ENCODE data around the gene EBI3.
"Not testable (repeated sequence)": the region's sequence is repeated elsewhere in the genome, so short reads cannot be mapped to it uniquely, and the experiment has no call there.

Gene EBI3

GRCh38 chr19:4234142-4234861 is 5.0 kb downstream of the EBI3 start:
- DNase-seq (ENCODE audit: low spot score) = no peak

GRCh38 chr19:4234862-4235201 is 5.5 kb downstream of the EBI3 start:
- FAIRE-seq = no peak

More at GRCh38 chr19:4234142-4234861, 5.0 kb downstream of the EBI3 start:
- FAIRE-seq = no peak

GRCh38 chr19:4237510-4237909 is 8.2 kb downstream of the EBI3 start:
- DNase-seq (ENCODE audit: low spot score); FAIRE-seq: not testable (repeated sequence)

More at GRCh38 chr19:4234862-4235201, 5.5 kb downstream of the EBI3 start:
- no peak for DNase-seq (ENCODE audit: low spot score)

GRCh38 chr19:4238831-4239230 is 9.5 kb downstream of the EBI3 start:
- no peak for FAIRE-seq
- no peak for DNase-seq (ENCODE audit: low spot score)

- FAIRE-seq (no peak), DNase-seq (ENCODE audit: low spot score) (no peak)
Observed at GRCh38 chr19:4241824-4242430, 12.6 kb downstream of the EBI3 start.

DNA sequence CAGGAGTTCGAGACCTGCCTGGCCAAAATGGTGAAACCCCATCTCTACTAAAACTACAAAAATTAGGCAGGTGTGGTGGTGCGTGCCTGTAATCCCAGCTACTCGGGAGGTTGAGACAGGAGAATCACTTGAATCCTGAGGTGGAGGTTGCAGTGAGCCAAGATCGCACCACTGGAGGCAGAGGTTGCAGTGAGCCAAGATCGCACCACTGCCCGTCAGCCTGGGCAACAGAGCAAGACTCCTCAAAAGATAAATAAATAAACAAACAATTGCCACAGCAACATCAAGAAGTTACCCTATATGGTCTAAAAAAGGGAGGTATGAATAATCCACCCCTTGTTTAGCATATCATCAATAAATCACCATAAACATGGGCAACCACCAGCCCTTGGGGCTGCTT is 16.6 kb downstream of the EBI3 start:
- not testable (repeated sequence) for FAIRE-seq; DNase-seq (ENCODE audit: low spot score)

GRCh38 chr19:4246767-4247593 is 17.7 kb downstream of the EBI3 start, which contains the start of gene YJU2:
TSS of gene YJU2 (plus strand) at chr19:4247080. CDS start at chr19:4247147, 67 bp downstream.
- DNase-seq (ENCODE audit: low spot score) (peak; percentile 97), FAIRE-seq (no peak)

GRCh38 chr19:4256563-4256962 is 27.2 kb downstream of the EBI3 start:
- DNase-seq (ENCODE audit: low spot score) = no peak
- no peak for FAIRE-seq

- DNase-seq (ENCODE audit: low spot score) (no peak), FAIRE-seq (no peak)
Observed at GRCh38 chr19:4257025-4257424, 27.7 kb downstream of the EBI3 start.

DNA sequence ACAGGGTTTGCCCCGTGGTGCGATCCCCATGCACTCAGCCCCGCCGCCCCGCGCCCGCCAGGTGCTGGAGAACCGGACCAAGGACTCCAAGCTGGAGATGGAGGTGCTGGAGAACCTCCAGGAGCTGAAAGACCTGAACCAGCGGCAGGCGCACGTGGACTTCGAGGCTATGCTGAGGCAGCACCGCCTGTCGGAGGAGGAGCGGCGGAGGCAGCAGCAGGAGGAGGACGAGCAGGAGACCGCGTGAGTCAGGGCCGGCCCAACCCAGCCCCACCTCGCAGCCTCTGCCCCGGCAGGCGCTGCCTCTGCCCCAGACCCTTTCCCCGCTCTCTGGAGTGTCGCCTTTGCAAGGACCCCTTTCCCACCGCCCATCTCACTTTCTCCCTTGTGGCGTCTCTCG is 28.9 kb downstream of the EBI3 start:
- FAIRE-seq (no peak), DNase-seq (ENCODE audit: low spot score) (no peak)

- FAIRE-seq (no peak), DNase-seq (ENCODE audit: low spot score) (no peak)
Observed at GRCh38 chr19:4260613-4261191, 31.4 kb downstream of the EBI3 start.

GRCh38 chr19:4264812-4265211 is 35.5 kb downstream of the EBI3 start:
- DNase-seq (ENCODE audit: low spot score) (no peak), FAIRE-seq (no peak)

DNA sequence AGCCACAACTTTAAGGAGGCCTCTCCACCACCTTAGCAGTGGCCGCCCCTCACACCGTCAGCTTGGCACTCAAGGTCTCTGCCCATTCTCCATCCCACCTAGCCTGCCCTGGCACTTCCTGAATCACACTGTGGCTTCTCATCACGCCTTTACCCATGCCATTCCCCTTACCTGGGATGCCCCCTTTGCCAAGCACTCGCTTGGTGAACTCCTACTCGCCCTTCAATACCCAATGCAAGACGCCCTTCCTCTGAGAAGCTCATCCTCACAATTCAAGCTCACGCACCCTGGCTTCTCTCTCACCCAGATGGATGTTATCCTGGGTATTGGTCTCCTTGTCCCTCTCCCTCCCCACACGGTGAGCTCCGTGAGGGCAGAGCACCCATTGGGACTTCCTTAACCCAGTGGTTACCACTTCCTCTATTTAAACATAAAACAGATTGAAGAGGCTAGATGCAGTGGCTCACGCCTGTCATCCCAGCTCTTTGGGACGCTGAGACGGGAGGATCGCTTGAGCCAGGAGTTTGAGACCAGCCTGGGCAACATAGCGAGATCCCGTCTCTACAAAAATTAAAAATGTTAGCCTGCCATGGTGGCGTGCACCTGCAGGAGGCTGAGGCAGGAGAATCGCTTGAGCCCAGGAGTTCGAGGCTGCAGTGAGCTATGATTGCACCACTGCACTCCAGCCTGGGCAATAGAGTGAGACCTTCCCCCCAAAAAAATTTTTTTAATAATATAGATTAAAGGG is 37.1 kb downstream of the EBI3 start:
- FAIRE-seq = no peak
- no peak for DNase-seq (ENCODE audit: low spot score)

GRCh38 chr19:4267101-4267900 is 38.0 kb downstream of the EBI3 start:
- peak; percentile 49 for DNase-seq (ENCODE audit: low spot score)
- FAIRE-seq = no peak

DNA sequence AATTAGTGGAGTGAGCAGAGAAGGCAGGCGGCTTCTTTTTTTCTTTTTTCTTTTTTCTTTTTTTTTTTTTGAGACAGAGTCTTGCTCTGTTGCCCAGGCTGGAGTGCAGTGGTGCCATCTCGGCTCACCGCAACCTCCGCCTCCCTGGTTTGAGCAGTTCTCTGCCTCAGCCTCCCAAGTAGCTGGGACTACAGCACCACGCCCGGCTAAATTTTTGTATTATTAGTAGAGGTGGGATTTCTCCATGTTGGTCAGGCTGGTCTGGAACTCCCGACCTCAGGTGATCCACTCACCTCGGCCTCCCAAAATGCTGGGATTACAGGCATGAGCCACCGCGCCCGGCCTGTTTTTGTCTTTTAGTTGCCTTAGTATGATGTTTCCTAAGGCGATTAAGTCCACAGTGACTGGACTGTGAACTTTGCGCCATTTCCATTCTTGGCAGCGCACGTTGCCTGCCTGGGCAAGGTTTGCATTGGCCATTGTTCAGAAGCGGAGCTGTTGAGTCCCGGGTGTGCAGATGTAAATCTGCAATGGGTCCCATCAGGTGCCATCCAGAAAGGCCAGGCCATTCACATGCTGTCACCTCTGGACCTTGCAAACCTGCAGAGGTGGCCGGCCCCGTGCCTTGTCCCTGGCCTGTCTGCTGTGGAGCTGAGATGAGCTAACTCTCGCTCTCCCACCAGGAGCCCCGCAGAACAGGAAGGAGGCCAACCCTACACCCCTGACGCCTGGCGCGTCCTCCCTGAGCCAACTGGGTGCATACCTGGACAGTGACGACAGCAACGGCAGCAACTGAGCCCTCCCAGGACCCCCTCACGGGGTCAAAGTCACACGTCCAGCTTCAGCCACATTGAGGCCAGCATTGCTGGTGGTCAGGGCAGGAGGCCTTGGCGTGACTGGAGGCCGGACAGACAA is 38.8 kb downstream of the EBI3 start:
- DNase-seq (ENCODE audit: low spot score) (no peak), FAIRE-seq (no peak)

DNA sequence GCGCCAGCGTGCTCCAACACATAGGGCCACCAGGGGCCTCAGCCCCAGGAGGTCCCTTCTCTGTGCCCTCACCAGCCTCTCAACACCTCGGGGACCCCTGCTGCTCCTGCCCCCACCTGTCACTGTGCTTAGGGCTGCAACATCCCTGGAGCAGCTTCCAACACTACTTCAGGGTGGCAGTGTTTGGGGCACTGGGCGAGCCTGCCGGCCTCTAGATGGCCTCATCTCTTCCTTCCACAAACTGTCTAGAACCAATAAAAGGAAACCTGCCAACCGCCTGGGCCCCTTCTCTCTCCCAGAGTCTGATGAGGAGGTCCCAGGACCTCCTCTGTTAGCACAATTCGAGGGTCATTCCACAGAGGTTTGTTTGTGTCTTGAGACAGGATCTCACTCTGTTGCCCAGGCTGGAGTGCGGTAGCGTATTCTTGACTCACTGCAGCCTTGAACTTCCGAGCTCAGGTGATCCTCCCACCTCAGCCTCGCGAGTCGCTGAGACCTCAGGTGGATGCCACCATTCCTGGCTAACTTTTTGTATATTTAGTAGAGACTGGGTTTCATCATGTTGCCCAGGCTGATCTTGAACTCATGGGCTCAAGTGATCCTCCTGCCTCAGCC is 39.6 kb downstream of the EBI3 start:
- DNase-seq (ENCODE audit: low spot score) (no peak), FAIRE-seq (no peak)

DNA sequence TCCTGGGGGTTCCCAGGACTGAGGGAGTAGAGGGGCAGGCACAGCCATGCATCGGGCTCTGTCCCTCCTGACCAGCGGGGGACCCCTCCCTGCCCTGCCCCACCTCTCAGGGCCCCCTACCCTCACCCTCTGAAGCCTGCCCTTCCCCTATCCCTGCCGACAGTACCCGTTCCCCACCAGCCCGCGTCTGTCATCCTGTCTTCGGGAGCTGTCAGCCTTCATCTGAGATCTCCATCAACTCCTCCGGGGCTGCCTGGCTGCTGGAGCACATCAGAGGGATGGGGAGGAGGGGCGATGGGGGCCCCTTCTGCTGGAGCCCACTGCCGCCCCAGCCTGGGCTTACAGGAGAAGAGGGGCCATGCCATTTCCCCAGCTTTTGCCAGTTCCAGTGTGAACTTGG is 43.6 kb downstream of the EBI3 start:
- no peak for FAIRE-seq
- no peak for DNase-seq (ENCODE audit: low spot score)

DNA sequence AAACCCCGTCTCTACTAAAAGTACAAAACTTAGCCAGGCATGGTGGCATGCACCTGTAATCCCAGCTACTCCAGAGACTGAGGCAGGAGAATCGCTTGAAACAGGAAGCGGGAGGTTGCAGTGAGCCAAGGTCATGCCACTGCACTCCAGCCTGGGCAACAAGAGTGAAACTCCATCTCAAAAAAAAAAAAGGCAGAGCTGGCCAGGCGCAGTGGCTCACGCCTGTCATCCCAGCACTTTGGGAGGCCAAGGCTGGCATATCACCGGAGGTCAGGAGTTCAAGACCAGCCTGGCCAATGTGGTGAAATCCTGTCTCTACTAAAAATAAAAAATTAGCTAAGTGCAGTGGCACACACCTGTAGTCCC is 45.0 kb downstream of the EBI3 start:
- FAIRE-seq = not testable (repeated sequence)

DNA sequence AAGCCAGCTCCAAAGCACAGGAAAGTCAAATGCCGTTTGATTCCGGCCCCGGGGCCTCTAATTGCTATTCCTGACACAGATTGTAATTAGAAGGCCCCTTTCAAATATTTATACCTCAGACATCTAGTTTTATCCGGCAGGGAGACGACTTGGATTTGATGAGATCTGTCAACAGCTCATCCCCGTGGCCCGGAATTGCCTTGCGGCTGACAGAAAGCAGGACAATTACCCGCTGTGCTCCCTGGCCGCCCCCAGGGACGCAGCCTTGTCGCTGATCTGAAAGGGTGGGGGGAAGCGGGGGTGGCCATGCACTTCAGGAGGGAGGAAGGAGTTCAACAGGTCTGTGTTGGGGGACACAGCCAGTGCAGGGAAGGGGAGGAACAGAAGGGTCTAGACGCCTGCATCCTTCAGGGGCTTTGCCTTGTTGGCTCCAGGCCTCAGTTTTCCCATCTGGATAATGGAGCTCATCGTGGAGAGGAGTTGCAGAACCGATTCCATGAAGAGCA is 47.9 kb downstream of the EBI3 start:
- no peak for FAIRE-seq
- DNase-seq (ENCODE audit: low spot score) = no peak

More for the DNA sequence above, 45.0 kb downstream of the EBI3 start:
- not testable (repeated sequence) for DNase-seq (ENCODE audit: low spot score)

Measured in urothelium cell line (cell line).